HG03064 (cell line): ENCODE results near the gene ASF1A.

Experiments
- ATAC-seq: cut with Tn5 transposase; IDR thresholded peaks from one replicate; pipeline ENCODE4 v1.9.1; 2021; ENCODE audit warnings: low read depth; ENCODE audit not compliant: unreplicated experiment

ASF1A gene

DNA sequence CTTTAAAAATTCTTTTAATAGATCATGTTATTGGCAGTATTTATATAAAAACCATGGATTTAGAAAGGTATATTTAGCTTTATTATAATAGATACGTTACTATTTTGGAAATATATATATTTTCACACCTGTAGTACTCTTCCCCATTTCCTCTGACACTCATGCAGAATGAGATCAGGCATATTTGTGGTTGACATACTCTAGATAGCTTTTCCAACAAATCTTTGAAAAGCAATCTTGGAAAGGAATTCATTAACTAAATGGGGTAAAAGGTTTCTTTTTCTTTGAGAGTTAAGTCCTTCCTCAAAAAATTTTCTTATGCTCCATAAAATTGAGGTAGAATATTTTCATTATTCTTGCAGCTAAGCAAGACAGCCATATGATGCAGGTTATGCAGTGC lies 14.5 kb downstream of the ASF1A start:
- ATAC-seq, result no peak

DNA sequence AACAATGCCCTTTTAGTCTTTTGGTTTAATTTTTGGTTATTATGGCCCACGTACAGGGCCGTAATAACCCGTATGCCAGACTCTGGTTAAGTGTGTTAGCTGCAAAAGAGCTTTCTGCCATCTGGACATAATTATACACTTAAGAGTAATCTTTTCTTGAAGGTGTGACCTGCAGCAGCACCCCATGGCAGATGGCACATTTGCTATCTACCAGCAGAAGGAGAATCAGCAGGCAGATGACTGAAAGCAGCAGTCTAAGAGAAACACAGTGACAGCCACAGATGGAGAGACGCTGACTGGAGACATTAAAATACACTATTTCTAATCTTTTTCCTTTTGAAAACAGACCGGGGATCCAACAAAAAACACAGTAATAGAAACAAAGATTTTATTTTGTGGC lies 18.7 kb downstream of the ASF1A start:
- ATAC-seq, result no peak

DNA sequence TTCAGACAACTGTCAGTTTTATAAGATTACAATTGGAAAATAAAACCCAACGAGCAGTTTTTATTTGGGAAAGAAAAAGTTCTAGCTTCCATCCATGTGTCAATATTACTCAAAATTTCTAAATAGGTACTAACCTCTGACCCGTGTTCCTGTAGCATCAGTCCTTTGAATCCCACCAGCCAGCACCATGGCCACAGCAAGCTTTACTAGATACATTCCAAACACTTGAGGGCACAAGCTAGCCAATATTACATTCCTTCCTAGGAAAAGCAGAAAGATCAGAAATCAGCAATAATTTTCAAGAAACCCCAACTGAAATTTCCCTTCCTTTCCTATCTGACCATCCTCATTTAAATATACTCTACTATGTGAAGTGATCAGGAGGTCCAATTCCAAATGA lies 19.2 kb downstream of the ASF1A start:
- no peak for ATAC-seq

DNA sequence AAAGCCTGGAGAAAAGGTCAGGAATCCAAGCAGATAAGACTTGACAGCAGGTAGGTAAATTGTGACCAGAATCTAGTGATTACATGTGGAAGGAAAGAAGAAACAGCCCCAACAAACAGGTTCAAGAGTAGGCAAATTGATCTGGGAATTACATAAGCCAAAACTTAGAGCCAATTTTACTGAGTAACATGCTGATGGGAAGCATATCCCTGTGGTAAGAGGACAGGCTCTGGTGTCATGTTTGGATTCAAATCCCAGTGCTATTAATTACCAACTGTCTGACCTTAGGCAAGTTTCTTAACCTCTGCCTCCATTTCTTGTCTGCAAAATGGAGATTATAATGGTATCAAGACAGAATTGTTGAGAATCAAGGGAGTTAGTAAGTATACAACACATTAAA lies 20.6 kb downstream of the ASF1A start:
- ATAC-seq, result no peak

DNA sequence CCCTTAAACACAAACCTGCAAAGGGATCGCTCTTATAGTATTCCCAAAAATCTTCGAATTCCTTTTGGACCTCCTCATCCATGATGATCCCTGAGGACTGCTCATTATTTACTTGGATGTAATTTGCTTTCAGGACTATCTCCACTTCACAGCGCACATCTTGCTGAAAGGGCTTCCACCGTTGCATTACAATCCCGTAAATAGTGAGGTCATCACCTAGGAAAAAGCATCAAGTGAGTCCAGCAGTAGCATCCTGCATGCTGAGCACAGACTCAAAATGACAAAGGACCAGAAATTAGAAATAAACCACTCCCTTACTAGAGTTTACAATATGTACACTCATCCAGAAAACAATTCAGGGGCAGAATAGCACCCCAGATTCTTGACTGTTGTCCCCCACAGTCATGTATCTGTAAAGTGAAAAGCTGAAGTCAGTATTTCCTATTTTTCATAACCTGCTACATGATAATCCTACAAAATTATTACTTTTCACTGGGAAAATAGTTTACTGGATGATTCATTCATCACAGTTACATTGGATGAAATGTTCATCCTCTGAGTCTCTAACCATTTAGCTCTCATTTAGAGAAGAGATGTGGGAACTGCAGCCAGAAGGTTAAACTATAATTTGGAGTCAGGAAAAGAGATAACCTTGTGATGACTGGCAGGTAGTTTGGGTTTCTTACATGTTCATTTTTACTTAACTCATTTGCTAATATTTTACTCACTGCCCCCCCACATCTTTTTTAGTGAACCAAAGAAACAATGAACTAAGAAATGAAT lies 23.8 kb downstream of the ASF1A start:
- no peak for ATAC-seq

DNA sequence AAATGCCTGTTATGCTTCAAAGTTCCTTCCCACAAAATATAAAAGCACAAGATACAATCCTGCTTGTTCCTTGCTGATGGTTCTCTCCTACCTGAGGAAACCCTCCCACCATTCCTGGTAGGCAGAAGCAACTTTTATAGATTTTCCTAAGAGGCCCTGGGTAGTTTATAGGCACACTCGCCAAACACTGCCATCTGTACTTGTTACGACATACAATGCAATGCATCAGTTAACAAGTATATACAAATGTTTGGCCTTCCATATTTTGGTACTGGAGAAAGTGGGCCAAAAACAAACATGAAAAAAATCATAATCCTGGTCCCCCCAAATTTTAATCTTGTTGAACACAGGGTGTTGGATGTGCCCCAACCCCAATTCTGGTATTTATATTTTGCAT lies 24.4 kb downstream of the ASF1A start:
- ATAC-seq, result no peak

DNA sequence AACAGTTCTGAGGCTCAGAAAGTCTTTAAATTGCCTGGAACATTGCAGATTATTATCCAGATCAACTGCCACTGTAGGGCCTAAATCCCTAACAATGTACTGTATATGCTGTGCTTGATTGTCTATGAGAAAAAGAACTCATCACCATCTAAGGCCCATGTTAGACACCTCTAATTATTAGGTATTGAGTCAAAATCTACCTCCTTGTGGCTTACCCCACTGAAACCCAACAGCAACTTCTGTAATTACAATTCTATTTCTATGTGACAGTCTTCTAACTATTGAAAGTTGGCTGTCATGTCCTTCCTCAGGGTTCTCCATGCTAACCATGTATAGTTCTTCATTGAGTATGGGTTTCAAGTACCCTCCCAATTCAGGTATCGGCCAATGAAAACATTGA lies 27.1 kb downstream of the ASF1A start:
- no peak for ATAC-seq

DNA sequence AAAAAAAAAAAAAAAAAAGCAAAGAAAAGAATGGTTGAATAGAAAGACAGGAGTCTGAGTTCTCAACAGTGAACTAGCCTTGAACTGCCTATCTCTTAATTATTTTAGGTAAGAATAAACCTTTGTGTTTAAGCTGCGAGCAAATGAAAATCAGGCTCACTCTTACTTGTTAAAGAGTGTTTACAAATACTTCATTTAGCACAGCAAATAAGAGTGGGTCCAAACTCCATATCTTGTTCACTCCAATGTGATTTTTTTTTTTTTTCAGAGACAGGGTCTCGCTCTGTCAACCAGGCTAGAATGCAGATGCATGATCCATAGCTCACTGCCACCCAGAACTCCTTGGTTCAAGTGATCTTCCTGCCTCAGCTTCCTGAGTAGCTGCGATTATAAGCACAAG lies 29.1 kb downstream of the ASF1A start:
- ATAC-seq, result no peak

DNA sequence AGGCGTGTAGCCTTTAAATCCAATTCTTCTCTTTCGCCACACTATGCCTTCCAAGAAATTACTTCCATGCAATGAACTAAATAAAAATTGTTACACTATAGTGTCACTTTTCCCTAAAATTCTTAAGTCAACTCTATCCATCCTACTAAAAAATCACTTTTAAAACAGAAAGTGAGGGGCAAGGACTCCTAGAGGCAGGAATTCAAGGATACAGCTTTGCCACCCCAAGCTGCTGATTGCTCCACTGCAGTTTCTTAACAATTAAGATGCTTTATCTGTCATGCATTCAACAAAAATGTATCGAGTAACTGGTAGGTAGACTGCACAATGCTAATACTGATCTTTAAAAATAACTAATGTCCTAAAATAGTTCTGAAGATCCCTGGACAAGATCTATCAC lies 36.7 kb downstream of the ASF1A start:
- no peak for ATAC-seq

DNA sequence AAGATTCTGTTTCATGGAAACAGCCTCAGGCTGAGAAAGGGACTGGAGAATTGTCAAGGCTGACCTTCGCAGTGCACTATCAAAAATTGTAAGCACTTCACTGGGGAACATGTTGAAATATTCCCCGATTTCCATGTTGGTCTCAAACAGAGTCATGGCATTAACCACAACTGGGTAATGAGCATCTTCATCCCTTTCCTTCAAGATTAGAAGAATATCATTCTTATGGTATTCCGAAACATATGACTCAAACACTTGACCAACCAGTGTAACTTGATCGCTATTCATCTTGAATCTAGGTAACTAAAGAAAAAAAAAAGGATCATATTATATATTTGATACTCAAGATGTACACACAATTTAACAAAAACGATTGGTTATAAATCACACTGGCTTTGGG lies 37.5 kb downstream of the ASF1A start:
- no peak for ATAC-seq

DNA sequence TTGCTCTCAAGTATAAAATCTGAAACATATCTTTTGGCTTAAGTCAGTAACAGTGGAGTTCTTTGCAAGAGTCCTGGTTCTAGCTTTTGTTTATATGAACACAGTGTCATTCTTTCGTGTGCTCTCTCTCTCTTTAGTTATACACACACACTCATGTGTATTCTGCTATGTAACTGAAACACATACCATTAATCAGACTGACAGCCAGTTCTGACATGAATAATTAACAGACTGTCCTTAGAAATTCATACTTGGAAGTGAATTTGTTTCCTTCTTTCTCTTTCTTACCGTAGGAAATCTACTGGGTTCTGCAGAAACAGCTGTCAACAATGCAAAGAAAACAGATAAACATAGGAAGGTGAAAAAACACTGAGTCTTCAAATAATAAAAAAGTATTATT lies 38.5 kb downstream of the ASF1A start:
- no peak for ATAC-seq

DNA sequence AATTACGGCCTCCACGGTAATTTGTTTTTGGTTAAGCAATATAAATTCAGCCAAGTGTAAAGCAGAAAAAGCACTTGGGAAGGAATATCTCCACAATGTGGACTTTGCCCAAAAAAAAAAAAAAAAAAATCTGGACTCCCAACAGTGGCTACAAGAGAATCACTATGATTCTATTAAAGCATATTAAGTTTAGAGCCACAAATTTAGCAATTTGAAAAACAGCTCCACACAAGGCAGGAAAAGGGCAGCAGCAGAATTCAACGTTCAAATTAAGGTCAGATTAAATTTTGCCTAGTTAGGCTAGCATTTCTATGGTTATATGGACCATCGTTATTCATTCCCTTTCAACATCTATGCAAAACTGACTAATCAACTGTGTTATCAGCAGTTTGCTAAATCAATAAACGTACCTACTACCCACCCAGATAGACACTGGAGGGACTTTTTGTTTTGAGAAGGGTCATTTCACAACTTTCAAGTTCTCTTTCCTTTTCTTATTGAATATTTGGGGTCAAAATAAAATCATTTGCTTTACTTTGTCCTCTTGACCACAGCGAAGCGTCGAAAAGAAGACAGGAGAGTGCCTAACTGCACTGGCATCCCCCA lies 40.0 kb downstream of the ASF1A start:
- ATAC-seq, result peak; percentile 0

DNA sequence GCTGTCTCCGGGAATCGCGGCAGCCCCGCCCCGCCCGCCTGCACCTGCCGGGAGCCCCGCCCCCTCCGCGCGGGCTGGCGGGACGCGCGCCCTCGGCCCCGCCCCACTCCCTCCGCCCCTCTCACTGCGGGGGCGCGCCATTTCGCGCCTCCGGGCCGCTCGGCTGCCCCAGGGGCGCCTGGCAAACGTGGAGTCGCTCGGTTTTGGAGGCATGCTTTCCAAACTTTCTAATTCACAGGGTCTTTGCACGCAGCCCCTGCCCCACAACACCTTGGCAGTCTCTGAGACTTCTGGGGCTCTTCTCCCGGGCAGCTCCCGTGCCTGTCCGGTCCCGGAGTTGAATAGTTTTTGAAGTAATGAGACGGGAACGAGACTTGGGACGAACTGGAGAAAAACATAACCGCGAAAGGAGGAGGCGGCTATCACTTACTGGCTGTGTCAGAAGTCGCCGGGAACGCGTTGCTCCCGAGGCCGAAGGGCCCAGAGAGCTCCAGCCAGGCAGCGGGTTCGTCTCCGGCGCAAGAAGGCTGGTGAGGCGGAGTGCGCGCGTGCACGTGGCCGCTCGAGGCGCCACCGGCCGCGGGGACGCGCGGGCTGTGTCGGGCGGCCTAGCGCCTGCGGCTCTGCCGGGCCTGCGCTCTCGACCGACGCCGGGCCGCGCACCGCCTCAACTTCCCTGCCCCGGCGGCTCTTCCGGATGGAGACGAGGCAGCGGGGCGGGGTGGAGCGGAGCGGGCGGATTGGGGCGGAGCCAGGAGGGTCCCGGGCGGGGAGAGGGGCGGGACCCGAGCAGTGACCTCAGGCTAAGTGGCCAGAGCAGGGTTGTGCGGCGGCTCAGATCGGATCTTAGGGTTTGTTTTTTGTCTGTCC lies 40.7 kb downstream of the ASF1A start, which contains the start of gene MCM9:
TSS of gene MCM9 (minus strand) at position 699 of the 870 bp plus-strand sequence. CDS start 3,436 bp downstream, outside the sequence.
- ATAC-seq, result peak; percentile 94

DNA sequence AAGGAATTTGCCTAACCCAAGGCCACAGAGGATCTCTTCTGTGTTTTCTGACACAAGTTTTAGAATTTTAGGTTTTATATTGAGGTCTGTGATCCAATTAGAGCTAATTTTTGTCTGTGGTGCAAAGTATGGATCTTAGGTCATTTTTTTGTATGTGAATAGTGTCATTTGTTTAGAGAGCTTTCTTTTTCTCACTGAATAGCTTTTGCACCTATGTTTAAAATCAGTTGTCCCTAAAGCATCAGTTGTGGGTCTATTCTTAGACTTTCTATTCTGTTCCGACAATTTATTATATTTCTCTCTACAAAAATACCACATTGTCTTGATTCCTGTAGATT lies 41.3 kb downstream of the ASF1A start:
- peak; percentile 3 for ATAC-seq

DNA sequence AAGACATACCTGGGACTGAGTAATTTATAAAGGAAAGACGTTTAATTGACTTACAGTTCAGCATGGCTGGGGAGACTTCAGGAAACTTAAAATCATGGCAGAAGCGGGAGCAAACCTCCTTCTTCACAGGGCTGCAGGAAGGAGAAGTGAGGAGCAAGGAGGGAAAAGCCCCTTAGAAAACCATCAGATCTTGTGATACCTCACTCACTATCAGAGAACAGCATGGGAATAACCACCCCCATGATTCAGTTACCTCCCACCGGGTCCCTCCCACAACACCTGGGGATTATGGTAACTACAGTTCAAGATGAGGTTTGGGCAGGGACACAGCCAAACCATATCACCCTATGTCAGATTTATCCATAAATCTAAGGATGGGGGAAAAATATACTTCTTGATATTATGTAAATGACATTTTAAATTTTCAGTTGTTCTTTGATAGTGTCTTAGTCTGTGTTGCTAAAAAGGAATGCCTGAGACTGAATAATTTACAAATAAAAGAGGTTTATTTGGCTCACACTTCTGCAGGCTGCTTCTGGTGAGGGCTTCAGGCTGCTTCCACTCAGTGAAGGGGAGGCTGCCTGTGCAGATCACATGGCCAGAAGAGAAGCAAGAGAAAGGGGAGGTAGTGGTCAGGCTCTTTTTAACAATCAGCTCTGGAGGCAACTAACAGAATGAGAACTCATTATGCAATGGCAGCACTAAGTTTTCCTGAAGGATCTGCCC lies 42.2 kb downstream of the ASF1A start:
- no peak for ATAC-seq

DNA sequence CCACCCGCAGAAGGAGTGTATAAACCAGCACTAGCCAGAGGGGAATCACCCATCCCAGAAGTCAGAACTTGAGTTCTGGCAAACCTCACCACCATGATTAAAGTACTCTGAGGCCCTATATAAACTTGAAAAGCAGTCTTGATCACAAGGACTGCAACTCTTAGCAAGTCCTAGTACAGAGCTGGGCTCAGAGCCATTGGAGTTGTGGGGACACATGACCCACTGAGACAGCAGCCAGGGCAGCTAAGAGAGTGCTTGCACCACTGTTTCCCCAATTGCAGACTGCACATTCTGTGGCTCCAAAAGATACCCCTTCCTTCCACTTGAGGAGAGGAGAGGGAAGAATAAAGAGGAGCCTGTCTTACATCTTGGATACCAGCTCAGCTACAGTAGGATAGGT lies 45.7 kb downstream of the ASF1A start:
- ATAC-seq, result no peak

DNA sequence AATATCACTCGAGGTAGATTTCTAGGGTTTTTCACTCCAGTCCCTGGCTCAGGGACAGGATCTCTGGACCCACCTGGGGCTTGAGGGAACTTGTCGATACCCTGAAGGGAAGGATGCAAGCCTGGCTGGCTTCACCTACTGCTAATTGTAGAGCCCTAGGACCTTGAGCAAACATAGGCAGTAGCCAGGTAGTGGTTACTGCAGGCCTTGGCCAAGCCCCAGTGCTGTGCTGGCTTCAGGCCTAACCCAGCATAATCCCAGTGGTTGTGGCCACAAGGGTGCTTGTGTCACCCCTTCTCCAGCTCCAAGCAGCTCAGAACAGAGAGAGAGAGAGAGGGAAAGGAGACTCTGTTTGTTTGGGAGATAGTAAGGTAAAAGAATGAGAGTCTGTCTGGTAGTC lies 46.8 kb downstream of the ASF1A start:
- ATAC-seq, result no peak

DNA sequence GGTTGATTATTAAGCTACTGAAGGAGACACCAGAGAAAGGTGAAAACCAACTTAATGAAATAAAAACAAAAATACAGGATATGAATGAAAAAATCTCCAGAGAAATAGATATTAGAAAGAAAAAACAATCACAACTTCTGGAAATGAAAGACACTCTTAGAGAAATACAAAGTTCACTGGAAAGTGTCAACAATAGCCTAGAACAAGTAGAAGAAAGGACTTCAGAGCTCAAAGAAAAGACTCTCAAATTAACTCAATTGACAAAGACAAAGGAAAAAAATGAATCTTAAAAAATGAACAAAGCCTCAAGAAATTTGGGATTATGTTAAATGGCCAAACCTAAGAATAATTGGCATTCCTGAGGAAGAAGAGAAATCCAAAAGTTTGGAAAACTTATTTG lies 51.3 kb downstream of the ASF1A start:
- no peak for ATAC-seq

DNA sequence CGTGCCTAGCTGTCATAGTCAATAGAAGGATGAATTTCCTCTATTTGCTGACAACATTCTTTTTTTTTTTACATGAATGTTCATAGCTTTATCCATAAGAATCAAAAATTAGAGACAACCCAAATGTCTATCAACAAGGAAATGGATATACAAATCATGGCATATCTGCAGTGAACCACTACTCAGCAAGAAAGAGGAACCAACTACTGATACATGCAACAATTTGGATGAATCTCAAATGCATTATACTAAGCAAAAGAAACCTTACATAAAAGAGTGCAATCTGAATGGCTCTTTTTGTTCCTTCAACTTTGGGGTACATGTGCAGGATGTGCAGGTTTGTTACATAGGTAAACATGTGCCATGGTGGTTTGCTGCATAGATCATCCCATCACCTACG lies 58.7 kb downstream of the ASF1A start:
- no peak for ATAC-seq

DNA sequence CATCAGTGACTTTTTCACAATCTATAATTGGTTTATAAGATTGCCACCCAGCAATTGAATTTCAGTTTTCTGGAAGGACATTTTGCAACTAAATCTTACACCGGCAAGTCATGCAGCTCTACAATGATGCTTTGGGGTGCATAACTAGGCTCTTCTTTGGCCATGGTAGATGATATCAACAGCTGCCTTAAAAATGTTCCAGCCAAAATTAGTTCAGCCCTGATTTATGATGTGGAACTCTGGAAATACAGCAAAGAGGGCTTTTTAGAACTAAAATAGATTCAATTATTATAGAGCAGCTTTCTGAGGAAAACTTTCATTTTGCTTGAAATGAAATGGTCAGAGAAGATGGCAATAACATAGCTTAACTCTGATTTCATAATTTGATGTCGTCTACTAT lies 59.4 kb downstream of the ASF1A start:
- ATAC-seq, result no peak
